Epithelial cell of proximal tubule (primary cell): ENCODE results near the gene SDK1. TPM values are rescaled to one million over a fixed set of nuclear protein-coding genes. Genes with fewer than 3 reads are reported as not detected.

ENCODE experiments used
- DNase-seq: peaks from one replicate; pipeline ENCODE4 v3.0.0-alpha.2; 2011; ENCODE audit warnings: low read depth
- H3K4me3 ChIP-seq: 2 replicates; pipeline ENCODE4 v1.5.1; 2011; ENCODE audit warnings: low read depth, mild to moderate bottlenecking, low read length
- CTCF ChIP-seq: conservative IDR thresholded peaks from 2 replicates; pipeline ENCODE4 v1.5.1; 2012; ENCODE audit warnings: low read depth, mild to moderate bottlenecking, low read length
- total RNA-seq: library from RNA; depleted of rRNA; stranded (reverse); fragments of >200 nt; gene quantifications from 2 replicates; pipeline ENCODE4 v1.2.3, GENCODE V29; 2015

The SDK1 gene
- total RNA-seq, 1 donor from 2014 or later = 0.75 TPM

- DNase-seq = no peak
- TF ChIP-seq CTCF = no peak
- no peak overlapping the region for H3K4me3 ChIP-seq
These were observed 494.7 kb downstream of the SDK1 start for GRCh38 chr7:3795781-3796180.

GRCh38 chr7:3805151-3805550 lies 504.1 kb downstream of the SDK1 start:
- TF ChIP-seq CTCF = no peak
- no peak for DNase-seq
- H3K4me3 ChIP-seq = no peak overlapping the region

GRCh38 chr7:3806516-3806915 lies 505.5 kb downstream of the SDK1 start:
- TF ChIP-seq CTCF = no peak
- DNase-seq = no peak
- no peak overlapping the region for H3K4me3 ChIP-seq

- TF ChIP-seq CTCF = no peak
- DNase-seq = no peak
- no peak overlapping the region for H3K4me3 ChIP-seq
These were observed 506.8 kb downstream of the SDK1 start for GRCh38 chr7:3807824-3808223.

GRCh38 chr7:3821488-3821887 lies 520.4 kb downstream of the SDK1 start:
- TF ChIP-seq CTCF = no peak
- no peak for DNase-seq
- H3K4me3 ChIP-seq = no peak overlapping the region

GRCh38 chr7:3825491-3825890 lies 524.4 kb downstream of the SDK1 start:
- no peak overlapping the region for H3K4me3 ChIP-seq
- DNase-seq = no peak
- TF ChIP-seq CTCF = no peak

GRCh38 chr7:3832199-3832598 lies 531.1 kb downstream of the SDK1 start:
- no peak overlapping the region for H3K4me3 ChIP-seq
- no peak for DNase-seq
- no peak for TF ChIP-seq CTCF
